NOMO-1 treated with DMSO at 0.1 percent for 48 hours (cell line): ENCODE data around the gene PRF1.
A peak's percentile ranks its signal among the peaks of the same experiment; 100 is the strongest.

ENCODE experiments used
- DNase-seq: peaks from one replicate; lab custom pipeline; 2025; ENCODE audit not compliant: unreplicated experiment; lab: John Stamatoyannopoulos, UW

PRF1 gene

GRCh38 chr10:70578371-70578947 lies 24.1 kb downstream of the PRF1 start:
- DNase-seq, result peak; percentile 73

- DNase-seq, result peak; percentile 8
Measured at GRCh38 chr10:70576803-70577517, 25.6 kb downstream of the PRF1 start.

GRCh38 chr10:70575874-70576802 lies 26.4 kb downstream of the PRF1 start:
- DNase-seq, result peak; percentile 89

GRCh38 chr10:70575486-70575873 lies 27.1 kb downstream of the PRF1 start:
- DNase-seq, result no peak

GRCh38 chr10:70573599-70574506 lies 28.7 kb downstream of the PRF1 start:
- DNase-seq, result no peak

- no peak for DNase-seq
Measured at GRCh38 chr10:70571636-70572439, 30.7 kb downstream of the PRF1 start.

- DNase-seq, result no peak
Measured at GRCh38 chr10:70571236-70571635, 31.3 kb downstream of the PRF1 start.

GRCh38 chr10:70568781-70569495 lies 33.6 kb downstream of the PRF1 start:
- no peak for DNase-seq

GRCh38 chr10:70568113-70568512 lies 34.4 kb downstream of the PRF1 start:
- no peak for DNase-seq

- no peak for DNase-seq
Measured at GRCh38 chr10:70567603-70568002, 34.9 kb downstream of the PRF1 start.

- no peak for DNase-seq
Measured at GRCh38 chr10:70566515-70567290, 35.8 kb downstream of the PRF1 start.

- peak; percentile 9 for DNase-seq
Measured at GRCh38 chr10:70565556-70566514, 36.7 kb downstream of the PRF1 start.

GRCh38 chr10:70564901-70565351 lies 37.6 kb downstream of the PRF1 start:
- DNase-seq, result no peak

GRCh38 chr10:70564113-70564725 lies 38.3 kb downstream of the PRF1 start:
- DNase-seq, result no peak

GRCh38 chr10:70563230-70563629 lies 39.3 kb downstream of the PRF1 start:
- DNase-seq, result no peak

- no peak for DNase-seq
Measured at GRCh38 chr10:70562036-70562755, 40.3 kb downstream of the PRF1 start.
